ENCODE results near the gene TRMT61A.

GRCh38 chr14:103495854-103496253 lies 33.1 kb upstream of the TRMT61A start:
- TF ChIP-seq EZH2phosphoT487 (IDR thresholded peaks at IDR 0.05; ENCODE audit: insufficient read depth, low read depth) (no peak), EZH2 (IDR thresholded peaks at IDR 0.05; ENCODE audit: insufficient read depth, poor library complexity, severe bottlenecking) (no peak)
